Measurements from ENCODE around the gene REC8.
"Not testable (repeated sequence)": the region's sequence is repeated elsewhere in the genome, so short reads cannot be mapped to it uniquely, and the experiment has no call there.

The REC8 gene

GRCh38 chr14:24206260-24207103 is 34.6 kb downstream of the REC8 start:
- no peak for DNase-seq

- no peak for DNase-seq
These were observed 35.2 kb downstream of the REC8 start for GRCh38 chr14:24207104-24207551.

GRCh38 chr14:24207625-24208024 is 35.7 kb downstream of the REC8 start:
- DNase-seq = no peak

GRCh38 chr14:24211311-24211710 is 39.4 kb downstream of the REC8 start:
- DNase-seq = no peak

- DNase-seq = peak; percentile 97
These were observed 41.3 kb downstream of the REC8 start, which contains the start of gene CHMP4A for GRCh38 chr14:24212924-24213865. CHMP4A (minus strand) TSS chr14:24213488; CDS start chr14:24213439, 49 bp downstream.

GRCh38 chr14:24213866-24214662 is 42.2 kb downstream of the REC8 start:
- no peak for DNase-seq

GRCh38 chr14:24215495-24216344 is 43.8 kb downstream of the REC8 start, which contains the start of gene MDP1:
MDP1 (minus strand) TSS chr14:24216066; CDS start chr14:24215955, 111 bp downstream.
- peak; percentile 85 for DNase-seq

GRCh38 chr14:24216345-24216699 is 44.4 kb downstream of the REC8 start:
- no peak for DNase-seq

- DNase-seq = not testable (repeated sequence)
These were observed 45.0 kb downstream of the REC8 start for GRCh38 chr14:24216876-24217275.

- DNase-seq = no peak
These were observed 47.2 kb downstream of the REC8 start for GRCh38 chr14:24219080-24219479.

GRCh38 chr14:24219521-24219920 is 47.6 kb downstream of the REC8 start:
- DNase-seq = no peak

GRCh38 chr14:24222987-24223386 is 51.1 kb downstream of the REC8 start:
- not testable (repeated sequence) for DNase-seq

- DNase-seq = no peak
These were observed 52.8 kb downstream of the REC8 start for GRCh38 chr14:24224618-24225071.

- no peak for DNase-seq
These were observed 54.6 kb downstream of the REC8 start for GRCh38 chr14:24226473-24226872.

- DNase-seq = no peak
These were observed 57.0 kb downstream of the REC8 start for GRCh38 chr14:24228902-24229301.

All from effector CD4-positive, alpha-beta T cell (primary cell).